Mammary epithelial cell (primary cell): ENCODE data around the gene SDCCAG8.

Source experiments
- EZH2 ChIP-seq: IDR thresholded peaks from 2 replicates; pipeline ENCODE4 v1.6.1; 2012; ENCODE audit warnings: low read length, inconsistent platforms, borderline replicate concordance
- TF ChIP-seq, protein P1 (sequence below), 2 donors: IDR thresholded peaks in 1 of 2; conservative IDR thresholded peaks in 1 of 2; 2 replicates each; pipeline ENCODE4 v1.5.1; 2011 to 2012; ENCODE audit warnings: inconsistent platforms in 2 of 2, low read length in 2 of 2, mild to moderate bottlenecking in 2 of 2, control low read depth in 1 of 2, low read depth in 1 of 2; ENCODE audit not compliant: insufficient read depth in 1 of 2; ENCODE audit errors: extremely low read depth in 1 of 2

DNA sequence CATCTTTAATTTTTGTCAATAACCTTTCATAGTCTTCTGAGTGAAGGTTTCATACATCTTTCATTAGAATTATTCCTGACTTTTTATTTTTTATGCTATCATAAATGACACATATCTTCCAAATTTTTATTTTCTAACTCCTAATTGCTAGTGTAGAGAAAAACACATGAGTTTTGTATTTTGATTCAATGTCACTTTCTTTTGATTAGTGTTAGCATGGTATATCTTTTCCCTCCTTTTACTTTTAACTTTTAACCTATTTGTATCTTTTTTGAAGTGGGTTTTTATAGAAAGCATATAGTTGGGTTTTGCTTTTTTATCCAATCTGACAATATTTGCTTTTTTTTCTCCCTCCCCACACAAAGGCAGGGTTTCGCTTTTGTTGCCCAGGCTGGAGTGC is 43.2 kb downstream of the SDCCAG8 start:
- TF ChIP-seq, protein P1, sequence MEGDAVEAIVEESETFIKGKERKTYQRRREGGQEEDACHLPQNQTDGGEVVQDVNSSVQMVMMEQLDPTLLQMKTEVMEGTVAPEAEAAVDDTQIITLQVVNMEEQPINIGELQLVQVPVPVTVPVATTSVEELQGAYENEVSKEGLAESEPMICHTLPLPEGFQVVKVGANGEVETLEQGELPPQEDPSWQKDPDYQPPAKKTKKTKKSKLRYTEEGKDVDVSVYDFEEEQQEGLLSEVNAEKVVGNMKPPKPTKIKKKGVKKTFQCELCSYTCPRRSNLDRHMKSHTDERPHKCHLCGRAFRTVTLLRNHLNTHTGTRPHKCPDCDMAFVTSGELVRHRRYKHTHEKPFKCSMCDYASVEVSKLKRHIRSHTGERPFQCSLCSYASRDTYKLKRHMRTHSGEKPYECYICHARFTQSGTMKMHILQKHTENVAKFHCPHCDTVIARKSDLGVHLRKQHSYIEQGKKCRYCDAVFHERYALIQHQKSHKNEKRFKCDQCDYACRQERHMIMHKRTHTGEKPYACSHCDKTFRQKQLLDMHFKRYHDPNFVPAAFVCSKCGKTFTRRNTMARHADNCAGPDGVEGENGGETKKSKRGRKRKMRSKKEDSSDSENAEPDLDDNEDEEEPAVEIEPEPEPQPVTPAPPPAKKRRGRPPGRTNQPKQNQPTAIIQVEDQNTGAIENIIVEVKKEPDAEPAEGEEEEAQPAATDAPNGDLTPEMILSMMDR (conservative IDR thresholded peaks at IDR 0.05 in 1 of 2, IDR thresholded peaks at IDR 0.05 in 1 of 2; ENCODE audit: extremely low read depth in 1 of 2, insufficient read depth in 1 of 2, low read depth in 1 of 2, low read length in 2 of 2): no peak
- no peak for TF ChIP-seq EZH2
